K562 (cell line): Measurements from ENCODE around the gene GALNT17. TPM values are rescaled to one million over a fixed set of nuclear protein-coding genes. Genes with fewer than 3 reads are reported as not detected.

Source experiments
- ATAC-seq: fragments of 200-7000 bp; cut with Tn5 transposase; 3 replicates; pipeline ENCODE4 v1.9.1; 2020; ENCODE audit warnings: moderate library complexity
- BruUV-seq: library from RNA; stranded (reverse); fragments of 400-500 nt; replicated peaks from 2 replicates; lab custom pipeline; 2021; lab: Mats Ljungman, UMichigan
- CTCF ChIA-PET: fragments of 300-600 bp; formaldehyde crosslinking; extraction: SDS; loops from one replicate; lab custom pipeline; 2021; ENCODE audit warnings: low intra/inter-chr PET ratio; lab: Yijun Ruan, JAX
- POLR2A ChIA-PET: fragments of 300-600, 350-650 bp; sonication (Branson Sonifier 250); formaldehyde crosslinking; extraction: SDS; loops from one replicate; lab custom pipeline; 2021; ENCODE audit warnings: antibody characterized with exemption, inconsistent platforms; lab: Yijun Ruan, JAX
- DNase-seq, 4 experiments: peaks; one replicate each; pipeline versions ENCODE4 v3.0.0 to v3.0.0-alpha.2; 2011 to 2018; ENCODE audit warnings: low spot score in 3 of 4, mixed read lengths in 3 of 4; ENCODE audit errors: extremely low read depth in 1 of 4
- FAIRE-seq: peaks from 2 replicates; lab custom pipeline; 2011; peaks lifted over from hg19 to GRCh38; lab: Jason Lieb, UNC
- H2AFZ ChIP-seq: 2 replicates; pipeline ENCODE4 v1.6.0; 2011; ENCODE audit warnings: low read depth, low read length, control low read depth, inconsistent platforms
- H3K27ac ChIP-seq: fragments of 200-600 bp; 3 replicates; pipeline ENCODE4 v1.8.0; 2011; ENCODE audit warnings: low read depth, mild to moderate bottlenecking, control low read depth, inconsistent platforms, low read length, moderate library complexity, mixed read lengths; ENCODE audit errors: extremely low read depth
- H3K27me3 ChIP-seq, 2 experiments: fragments of 300-600 bp in 1 of 2; 2 replicates in 1 of 2; 3 replicates in 1 of 2; pipeline versions ENCODE4 v1.6.0 to v1.8.0; 2011; ENCODE audit warnings: inconsistent platforms in 2 of 2, low read length in 2 of 2, mild to moderate bottlenecking in 1 of 2, mixed read lengths in 1 of 2, moderate library complexity in 1 of 2; ENCODE audit not compliant: control insufficient read depth in 2 of 2, insufficient read depth in 2 of 2
- H3K36me3 ChIP-seq: fragments of 300-600 bp; 3 replicates; pipeline ENCODE4 v1.8.0; 2011; ENCODE audit warnings: mild to moderate bottlenecking, low read length, inconsistent platforms; ENCODE audit not compliant: control insufficient read depth, insufficient read depth
- H3K4me1 ChIP-seq, 2 experiments: fragments of 200-600 bp in 1 of 2; replicated peaks in 1 of 2; 2 replicates in 1 of 2; 3 replicates in 1 of 2; pipeline versions ENCODE4 v1.5.1 to v1.8.0; 2011; ENCODE audit warnings: inconsistent platforms in 2 of 2, low read length in 2 of 2, mild to moderate bottlenecking in 1 of 2, mixed read lengths in 1 of 2, moderate library complexity in 1 of 2; ENCODE audit not compliant: control insufficient read depth in 2 of 2, insufficient read depth in 2 of 2
- H3K4me2 ChIP-seq: 2 replicates; pipeline ENCODE4 v1.6.1; 2011; ENCODE audit warnings: low read length, control low read depth, inconsistent platforms, mixed read lengths; ENCODE audit not compliant: insufficient read depth
- H3K4me3 ChIP-seq: fragments of 200-600 bp; sonication (generic), shearing (Covaris generic); 2 replicates; pipeline ENCODE4 v1.5.1; 2016; ENCODE audit warnings: control low read depth, inconsistent platforms
- H3K79me2 ChIP-seq: fragments of 200-600 bp; 3 replicates; pipeline ENCODE4 v1.8.0; 2011; ENCODE audit warnings: low read length, inconsistent platforms; ENCODE audit not compliant: control insufficient read depth, insufficient read depth
- H3K9ac ChIP-seq, 2 experiments: 2 replicates each; pipeline versions ENCODE4 v1.6.0 to v1.6.1; 2011; ENCODE audit warnings: low read depth in 2 of 2, low read length in 2 of 2, control low read depth in 1 of 2, inconsistent platforms in 1 of 2, mild to moderate bottlenecking in 1 of 2, mixed read lengths in 1 of 2; ENCODE audit not compliant: insufficient read depth in 1 of 2
- H3K9me1 ChIP-seq: one replicate; pipeline ENCODE4 v1.6.0; 2011; ENCODE audit warnings: inconsistent platforms, mild to moderate bottlenecking, low read length, moderate library complexity; ENCODE audit not compliant: control insufficient read depth, insufficient read depth
- H3K9me3 ChIP-seq: replicated peaks from 2 replicates; pipeline ENCODE4 v1.5.1; 2011; ENCODE audit warnings: low read depth, low read length, inconsistent platforms; ENCODE audit not compliant: control insufficient read depth, insufficient read depth
- H4K20me1 ChIP-seq: replicated peaks from 2 replicates; pipeline ENCODE4 v1.6.1; 2011; ENCODE audit warnings: low read length, inconsistent platforms, mixed read lengths; ENCODE audit not compliant: control insufficient read depth, insufficient read depth
- FOXK1 ChIP-seq: sonication (generic); formaldehyde crosslinking; IDR thresholded peaks from 2 replicates; pipeline ENCODE4 v1.8.0; 2022; ENCODE audit warnings: missing genetic modification reagents, mild to moderate bottlenecking, borderline replicate concordance
- HNRNPK ChIP-seq: fragments of 200-400 bp; formaldehyde crosslinking; IDR thresholded peaks from one replicate; pipeline ENCODE4 v1.6.1; 2018; ENCODE audit warnings: mild to moderate bottlenecking, low read depth, low read length; ENCODE audit not compliant: poor library complexity, severe bottlenecking
- NFRKB ChIP-seq: fragments of 450-650 bp; IDR thresholded peaks from 2 replicates; pipeline ENCODE4 v1.6.1; 2016; ENCODE audit warnings: low read depth
- SMAD3 ChIP-seq: fragments of 450-650 bp; formaldehyde crosslinking; conservative IDR thresholded peaks from 2 replicates; pipeline ENCODE4 v1.4.0; 2020; ENCODE audit warnings: mild to moderate bottlenecking
- SOX6 ChIP-seq: fragments of 450-650 bp; IDR thresholded peaks from 2 replicates; pipeline ENCODE4 v1.6.1; 2014; ENCODE audit warnings: mild to moderate bottlenecking
- TAF1 ChIP-seq: IDR thresholded peaks from 2 replicates; pipeline ENCODE4 v1.6.1; 2011; ENCODE audit warnings: mild to moderate bottlenecking, low read length, moderate library complexity; ENCODE audit not compliant: insufficient read depth, control insufficient read depth, severe bottlenecking; ENCODE audit errors: extremely low read depth
- TCF7 ChIP-seq: sonication (generic); IDR thresholded peaks from 2 replicates; pipeline ENCODE4 v1.6.1; 2016; ENCODE audit warnings: antibody characterized with exemption, borderline replicate concordance
- WGBS: fragments of 100-300 bp; shearing (Covaris generic); methylation state at CpG from one replicate; pipeline ENCODE4 v1.1.6; 2016; ENCODE audit warnings: low coverage, mixed read lengths; ENCODE audit not compliant: insufficient coverage; ENCODE audit errors: missing lambda C conversion rate; 5-methylcytosine and 5-hydroxymethylcytosine counted together
- in situ Hi-C: fragments of 300-500 bp; cut with MboI; formaldehyde crosslinking; loops from 4 replicates; pipeline ENCODE4 v1.15.0; 2018; ENCODE audit warnings: inconsistent platforms, mixed read lengths
- intact Hi-C: fragments of 100-400 bp; cut with micrococcal nuclease; formaldehyde crosslinking; loops from 2 replicates; pipeline ENCODE4 v1.14.2; 2022
- polyA plus RNA-seq, 8 experiments: library from polyadenylated mRNA; depleted of rRNA in 4 of 8; stranded (reverse) in 5 of 8; unstranded in 3 of 8; fragments of >200 nt; fragmentation: Nextera tagmentation in 2 of 8; fragmentation: Illumina TruSeq in 1 of 8; extraction: Ambion mirVana in 2 of 8; extraction: Trizol in 1 of 8; gene quantifications; 2 replicates each; pipeline versions ENCODE4 v1.2.1 to v1.2.3, GENCODE V29; 2011 to 2014; ENCODE audit warnings: inconsistent platforms in 1 of 8, missing spikeins in 1 of 8
- total RNA-seq, 7 experiments: library from RNA; depleted of rRNA in 6 of 7; stranded (reverse); fragments of >200 nt in 6 of 7; fragmentation: Illumina TruSeq in 2 of 7; extraction: Trizol in 2 of 7; gene quantifications; 2 replicates each; pipeline versions ENCODE4 v1.2.1 to v1.2.3, GENCODE V29; 2011 to 2021; ENCODE audit warnings: low replicate concordance in 1 of 7
- TF ChIP-seq, protein P1 (sequence below): IDR thresholded peaks from 2 replicates; pipeline ENCODE4 v1.6.1; 2011; ENCODE audit warnings: borderline replicate concordance, low read depth, mild to moderate bottlenecking, moderate library complexity, low read length; ENCODE audit not compliant: insufficient read depth, poor library complexity, severe bottlenecking
- TF ChIP-seq, protein P2 (sequence below): fragments of 250-450 bp; sonication (Bioruptor Pico); IDR thresholded peaks from 2 replicates; pipeline ENCODE4 v1.8.0; 2022; ENCODE audit warnings: moderate library complexity, mild to moderate bottlenecking, inconsistent platforms
- TF ChIP-seq, protein P3 (sequence below): fragments of 450-650 bp; formaldehyde crosslinking; IDR thresholded peaks from 2 replicates; pipeline ENCODE4 v1.4.0; 2020; ENCODE audit warnings: mild to moderate bottlenecking
- TF ChIP-seq, protein P4 (sequence below): fragments of 450-650 bp; IDR thresholded peaks from 2 replicates; pipeline ENCODE4 v1.6.1; 2016; ENCODE audit warnings: mild to moderate bottlenecking

GALNT17 gene
- total and polyA plus RNA-seq, 9 of the 15 experiments (the other 6 are each of a cell fraction or from before 2014, with no cell fraction given) = not detected

DNA sequence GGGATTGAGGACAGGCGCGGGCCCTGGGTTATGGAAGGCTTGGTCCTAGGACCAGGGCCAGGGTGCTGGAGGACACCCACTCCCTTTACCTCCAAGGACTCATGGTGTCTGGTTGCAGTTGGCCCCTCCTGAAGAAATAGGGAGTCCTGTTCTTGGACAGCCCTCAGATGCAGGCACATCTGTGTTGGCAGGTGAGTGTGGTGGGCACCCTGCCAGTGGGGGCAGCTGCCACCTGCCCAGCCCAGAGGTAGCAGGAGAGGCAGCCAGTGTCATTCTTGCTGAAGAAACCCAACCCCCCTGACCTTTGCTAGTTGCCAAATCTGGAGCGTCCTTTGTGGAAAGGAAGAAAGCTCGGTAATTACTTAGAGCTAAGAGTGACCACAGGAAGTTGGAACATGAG lies 8.3 kb downstream of the GALNT17 start:
- Histone ChIP-seq H3K4me2 (no peak overlapping the region), H3K4me3 (no peak overlapping the region), H2AFZ (no peak overlapping the region), H3K9me3 (no peaks in the 10 kb centered on the region), H3K9ac (no peak overlapping the region; a peak in 1 of 4 replicates), H3K27me3 (peaks cover 2 to 12% of the 10 kb centered on the region in 2 experiments; a peak in 1 of 5 replicates), H3K4me1 (no peaks in the 10 kb centered on the region), H3K9me1 (no peaks in the 10 kb centered on the region), H3K27ac (no peak overlapping the region), H4K20me1 (no peaks in the 10 kb centered on the region), H3K79me2 (no peaks in the 10 kb centered on the region), H3K36me3 (no peaks in the 10 kb centered on the region)
- intact Hi-C loops = no loop called here
- no peak for ATAC-seq
- in situ Hi-C loops = no loop called here
- BruUV-seq = no TSS peak
- CTCF ChIA-PET = no interaction called here
- POLR2A ChIA-PET = interaction anchor here (0.6 kb wide), 1 partner anchor 282 kb away, joined by 3 read pairs; no protein-coding TSS in a partner anchor
- no peak for TF ChIP-seq NFRKB
- TF ChIP-seq SMAD3 (CRISPR knock-in tag) = no peak
- TF ChIP-seq TAF1 = no peak
- TF ChIP-seq, protein P1, sequence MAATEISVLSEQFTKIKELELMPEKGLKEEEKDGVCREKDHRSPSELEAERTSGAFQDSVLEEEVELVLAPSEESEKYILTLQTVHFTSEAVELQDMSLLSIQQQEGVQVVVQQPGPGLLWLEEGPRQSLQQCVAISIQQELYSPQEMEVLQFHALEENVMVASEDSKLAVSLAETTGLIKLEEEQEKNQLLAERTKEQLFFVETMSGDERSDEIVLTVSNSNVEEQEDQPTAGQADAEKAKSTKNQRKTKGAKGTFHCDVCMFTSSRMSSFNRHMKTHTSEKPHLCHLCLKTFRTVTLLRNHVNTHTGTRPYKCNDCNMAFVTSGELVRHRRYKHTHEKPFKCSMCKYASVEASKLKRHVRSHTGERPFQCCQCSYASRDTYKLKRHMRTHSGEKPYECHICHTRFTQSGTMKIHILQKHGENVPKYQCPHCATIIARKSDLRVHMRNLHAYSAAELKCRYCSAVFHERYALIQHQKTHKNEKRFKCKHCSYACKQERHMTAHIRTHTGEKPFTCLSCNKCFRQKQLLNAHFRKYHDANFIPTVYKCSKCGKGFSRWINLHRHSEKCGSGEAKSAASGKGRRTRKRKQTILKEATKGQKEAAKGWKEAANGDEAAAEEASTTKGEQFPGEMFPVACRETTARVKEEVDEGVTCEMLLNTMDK = no peak
- no peak for TF ChIP-seq HNRNPK
- no peak for TF ChIP-seq TCF7
- TF ChIP-seq, protein P2, sequence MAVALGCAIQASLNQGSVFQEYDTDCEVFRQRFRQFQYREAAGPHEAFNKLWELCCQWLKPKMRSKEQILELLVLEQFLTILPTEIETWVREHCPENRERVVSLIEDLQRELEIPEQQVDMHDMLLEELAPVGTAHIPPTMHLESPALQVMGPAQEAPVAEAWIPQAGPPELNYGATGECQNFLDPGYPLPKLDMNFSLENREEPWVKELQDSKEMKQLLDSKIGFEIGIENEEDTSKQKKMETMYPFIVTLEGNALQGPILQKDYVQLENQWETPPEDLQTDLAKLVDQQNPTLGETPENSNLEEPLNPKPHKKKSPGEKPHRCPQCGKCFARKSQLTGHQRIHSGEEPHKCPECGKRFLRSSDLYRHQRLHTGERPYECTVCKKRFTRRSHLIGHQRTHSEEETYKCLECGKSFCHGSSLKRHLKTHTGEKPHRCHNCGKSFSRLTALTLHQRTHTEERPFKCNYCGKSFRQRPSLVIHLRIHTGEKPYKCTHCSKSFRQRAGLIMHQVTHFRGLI (CRISPR knock-in tag) = no peak
- TF ChIP-seq, protein P3, sequence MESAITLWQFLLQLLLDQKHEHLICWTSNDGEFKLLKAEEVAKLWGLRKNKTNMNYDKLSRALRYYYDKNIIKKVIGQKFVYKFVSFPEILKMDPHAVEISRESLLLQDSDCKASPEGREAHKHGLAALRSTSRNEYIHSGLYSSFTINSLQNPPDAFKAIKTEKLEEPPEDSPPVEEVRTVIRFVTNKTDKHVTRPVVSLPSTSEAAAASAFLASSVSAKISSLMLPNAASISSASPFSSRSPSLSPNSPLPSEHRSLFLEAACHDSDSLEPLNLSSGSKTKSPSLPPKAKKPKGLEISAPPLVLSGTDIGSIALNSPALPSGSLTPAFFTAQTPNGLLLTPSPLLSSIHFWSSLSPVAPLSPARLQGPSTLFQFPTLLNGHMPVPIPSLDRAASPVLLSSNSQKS = no peak
- no peak for TF ChIP-seq FOXK1 (CRISPR knock-in tag)
- TF ChIP-seq, protein P4, sequence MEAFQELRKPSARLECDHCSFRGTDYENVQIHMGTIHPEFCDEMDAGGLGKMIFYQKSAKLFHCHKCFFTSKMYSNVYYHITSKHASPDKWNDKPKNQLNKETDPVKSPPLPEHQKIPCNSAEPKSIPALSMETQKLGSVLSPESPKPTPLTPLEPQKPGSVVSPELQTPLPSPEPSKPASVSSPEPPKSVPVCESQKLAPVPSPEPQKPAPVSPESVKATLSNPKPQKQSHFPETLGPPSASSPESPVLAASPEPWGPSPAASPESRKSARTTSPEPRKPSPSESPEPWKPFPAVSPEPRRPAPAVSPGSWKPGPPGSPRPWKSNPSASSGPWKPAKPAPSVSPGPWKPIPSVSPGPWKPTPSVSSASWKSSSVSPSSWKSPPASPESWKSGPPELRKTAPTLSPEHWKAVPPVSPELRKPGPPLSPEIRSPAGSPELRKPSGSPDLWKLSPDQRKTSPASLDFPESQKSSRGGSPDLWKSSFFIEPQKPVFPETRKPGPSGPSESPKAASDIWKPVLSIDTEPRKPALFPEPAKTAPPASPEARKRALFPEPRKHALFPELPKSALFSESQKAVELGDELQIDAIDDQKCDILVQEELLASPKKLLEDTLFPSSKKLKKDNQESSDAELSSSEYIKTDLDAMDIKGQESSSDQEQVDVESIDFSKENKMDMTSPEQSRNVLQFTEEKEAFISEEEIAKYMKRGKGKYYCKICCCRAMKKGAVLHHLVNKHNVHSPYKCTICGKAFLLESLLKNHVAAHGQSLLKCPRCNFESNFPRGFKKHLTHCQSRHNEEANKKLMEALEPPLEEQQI = no peak
- TF ChIP-seq SOX6 = no peak
- DNase-seq = no peak
- no peak for FAIRE-seq
- WGBS = 3% methylated on average over 4 of the region's 4 CpGs
